Measurements from ENCODE around the gene COQ4.

DNA sequence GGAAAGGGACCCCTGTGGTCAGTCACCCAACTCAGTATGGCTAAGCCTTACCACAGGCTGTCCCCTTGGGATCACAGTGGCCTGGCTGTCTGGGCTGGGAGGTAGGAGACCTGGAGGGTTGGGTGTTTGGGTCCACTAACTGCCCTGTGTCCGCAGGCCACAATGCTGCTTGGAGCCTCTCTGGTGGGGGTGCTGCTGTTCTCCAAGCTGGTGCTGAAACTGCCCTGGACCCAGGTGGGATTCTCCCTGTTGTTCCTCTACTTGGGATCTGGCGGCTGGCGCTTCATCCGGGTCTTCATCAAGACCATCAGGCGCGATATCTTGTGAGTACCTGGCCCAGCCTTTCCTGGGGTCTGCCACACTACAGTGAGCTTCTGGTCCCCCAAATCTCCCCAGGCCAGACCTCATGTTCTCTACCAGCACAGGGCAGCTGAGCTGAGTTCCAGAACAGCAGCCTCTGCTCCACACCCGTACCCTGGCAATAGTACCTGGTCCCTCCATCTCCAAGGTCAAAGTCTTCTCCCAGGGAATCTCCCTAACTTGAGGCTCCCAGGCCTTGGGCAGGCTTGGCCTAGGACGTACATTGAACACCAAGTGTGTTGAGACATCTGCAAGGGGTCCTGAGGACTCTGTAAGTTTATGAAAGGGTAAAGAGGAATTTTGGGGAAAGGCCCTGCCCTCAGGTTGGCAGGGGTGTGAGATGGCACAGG is 20.5 kb downstream of the COQ4 start:
- TF ChIP-seq, protein P1, sequence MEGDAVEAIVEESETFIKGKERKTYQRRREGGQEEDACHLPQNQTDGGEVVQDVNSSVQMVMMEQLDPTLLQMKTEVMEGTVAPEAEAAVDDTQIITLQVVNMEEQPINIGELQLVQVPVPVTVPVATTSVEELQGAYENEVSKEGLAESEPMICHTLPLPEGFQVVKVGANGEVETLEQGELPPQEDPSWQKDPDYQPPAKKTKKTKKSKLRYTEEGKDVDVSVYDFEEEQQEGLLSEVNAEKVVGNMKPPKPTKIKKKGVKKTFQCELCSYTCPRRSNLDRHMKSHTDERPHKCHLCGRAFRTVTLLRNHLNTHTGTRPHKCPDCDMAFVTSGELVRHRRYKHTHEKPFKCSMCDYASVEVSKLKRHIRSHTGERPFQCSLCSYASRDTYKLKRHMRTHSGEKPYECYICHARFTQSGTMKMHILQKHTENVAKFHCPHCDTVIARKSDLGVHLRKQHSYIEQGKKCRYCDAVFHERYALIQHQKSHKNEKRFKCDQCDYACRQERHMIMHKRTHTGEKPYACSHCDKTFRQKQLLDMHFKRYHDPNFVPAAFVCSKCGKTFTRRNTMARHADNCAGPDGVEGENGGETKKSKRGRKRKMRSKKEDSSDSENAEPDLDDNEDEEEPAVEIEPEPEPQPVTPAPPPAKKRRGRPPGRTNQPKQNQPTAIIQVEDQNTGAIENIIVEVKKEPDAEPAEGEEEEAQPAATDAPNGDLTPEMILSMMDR (conservative IDR thresholded peaks at IDR 0.05; ENCODE audit: low read depth, low read length) = no peak
- no peak for TF ChIP-seq EZH2 (IDR thresholded peaks at IDR 0.05; ENCODE audit: low read length, unreplicated experiment)
- no peak for TF ChIP-seq EZH2phosphoT487 (IDR thresholded peaks at IDR 0.05; ENCODE audit: borderline replicate concordance, low read length)

Data from PC-3 (cell line).